Upper lobe of right lung (tissue), 1 donor: ENCODE results near the gene EXOC4. TPM values are rescaled to one million over a fixed set of nuclear protein-coding genes. Genes with fewer than 3 reads are reported as not detected.

Source experiments
- ATAC-seq: fragments of 200-7000 bp; cut with Tn5 transposase; one replicate; pipeline ENCODE4 v1.9.1; 2020; ENCODE audit warnings: mild to moderate bottlenecking, moderate library complexity
- DNase-seq: peaks from one replicate; pipeline ENCODE4 v3.0.0-alpha.2; 2020
- H3K27ac ChIP-seq: fragments of 200-600 bp; one replicate; pipeline ENCODE4 v1.8.0; 2022
- H3K27me3 ChIP-seq: fragments of 200-600 bp; one replicate; pipeline ENCODE4 v1.8.0; 2022; ENCODE audit warnings: mild to moderate bottlenecking
- H3K36me3 ChIP-seq: fragments of 200-600 bp; one replicate; pipeline ENCODE4 v1.8.0; 2022
- H3K4me1 ChIP-seq: fragments of 200-600 bp; one replicate; pipeline ENCODE4 v1.8.0; 2022
- H3K4me3 ChIP-seq: fragments of 200-600 bp; one replicate; pipeline ENCODE4 v1.8.0; 2022; ENCODE audit warnings: mild to moderate bottlenecking
- H3K9me3 ChIP-seq: fragments of 200-600 bp; one replicate; pipeline ENCODE4 v1.8.0; 2022
- CTCF ChIP-seq: fragments of 200-600 bp; IDR thresholded peaks from one replicate; pipeline ENCODE4 v1.8.0; 2022; ENCODE audit warnings: antibody characterized with exemption
- intact Hi-C: fragments of 100-400 bp; cut with DNase I; formaldehyde crosslinking; loops from one replicate; pipeline ENCODE4 v1.11.0; 2022
- total RNA-seq: library from RNA; stranded (reverse); fragmentation: NEBNext Ultra II Directional; extraction: Animal tissue kit (Norgen Biotek cat#: 25700); gene quantifications from one replicate; pipeline ENCODE4 v1.2.1, GENCODE V29; 2021
- donor health status: DM: no; HTN: yes; CAD: no; lungs with severe emphysema.

Gene EXOC4
- total RNA-seq, 1 donor from 2014 or later = 73.5 TPM

GRCh38 chr7:133830081-133830480 is 577.2 kb downstream of the EXOC4 start:
- intact Hi-C loops = no loop called here
- DNase-seq = no peak
- TF ChIP-seq CTCF = no peak
- Histone ChIP-seq H3K27me3 (no peaks in the 10 kb centered on the region), H3K9me3 (no peaks in the 10 kb centered on the region), H3K36me3 (no peaks in the 10 kb centered on the region), H3K27ac (no peak overlapping the region), H3K4me1 (no peaks in the 10 kb centered on the region), H3K4me3 (no peak overlapping the region)
- no peak for ATAC-seq

DNA sequence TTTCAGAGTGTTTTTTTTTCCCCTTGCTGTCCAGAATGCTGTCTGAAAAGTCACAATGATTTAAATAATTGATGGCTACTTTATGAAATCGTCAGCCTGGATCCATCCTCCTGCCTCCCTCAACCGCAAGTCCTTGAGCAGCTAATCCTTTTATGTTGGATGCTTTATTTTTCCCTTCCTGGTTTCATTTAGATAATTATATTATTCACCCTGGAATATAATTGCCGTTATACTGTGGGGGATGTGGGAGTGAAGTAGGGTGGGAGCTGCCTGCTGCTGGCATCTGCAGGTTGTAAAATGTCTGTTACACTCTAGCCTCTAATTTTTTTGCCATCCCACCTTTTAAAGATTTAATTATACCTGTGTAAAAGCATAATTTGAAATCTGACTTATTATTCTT is 583.8 kb downstream of the EXOC4 start:
- Histone ChIP-seq H3K36me3 (no peaks in the 10 kb centered on the region), H3K27me3 (no peaks in the 10 kb centered on the region), H3K4me3 (no peak overlapping the region), H3K4me1 (no peaks in the 10 kb centered on the region), H3K9me3 (no peaks in the 10 kb centered on the region), H3K27ac (no peak overlapping the region)
- intact Hi-C loops = no loop called here
- DNase-seq (no peak), ATAC-seq (no peak)
- TF ChIP-seq CTCF = no peak

DNA sequence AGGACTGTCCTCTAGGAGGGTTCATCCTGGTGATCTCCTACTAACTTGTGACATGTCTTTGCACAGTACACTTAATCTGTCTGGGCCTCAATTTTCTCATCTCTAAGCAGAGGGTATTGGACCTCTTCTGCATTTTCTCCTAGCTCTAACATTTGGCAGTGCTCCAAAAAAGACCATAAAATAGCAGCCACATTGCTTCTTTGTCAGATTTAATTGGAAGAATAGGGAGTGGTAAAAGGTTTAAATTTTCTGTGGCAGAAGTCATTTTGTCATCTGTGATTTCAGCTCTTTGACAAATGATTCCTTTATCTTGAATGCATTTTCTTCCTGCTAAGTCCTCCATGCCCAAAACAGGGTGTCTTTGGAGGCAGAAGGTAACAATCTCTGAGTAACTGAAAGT is 584.3 kb downstream of the EXOC4 start:
- DNase-seq (no peak), ATAC-seq (no peak)
- intact Hi-C loops = no loop called here
- no peaks in the 10 kb centered on the region for H3K9me3 ChIP-seq
- no peaks in the 10 kb centered on the region for H3K36me3 ChIP-seq
- H3K27ac ChIP-seq = no peak overlapping the region
- no peak for TF ChIP-seq CTCF
- no peak overlapping the region for H3K4me3 ChIP-seq
- H3K4me1 ChIP-seq = no peaks in the 10 kb centered on the region
- no peaks in the 10 kb centered on the region for H3K27me3 ChIP-seq

- no peak overlapping the region for H3K4me3 ChIP-seq
- no peak overlapping the region for H3K27ac ChIP-seq
- DNase-seq (no peak), ATAC-seq (no peak)
- H3K4me1 ChIP-seq = no peaks in the 10 kb centered on the region
- H3K9me3 ChIP-seq = no peaks in the 10 kb centered on the region
- TF ChIP-seq CTCF = no peak
- H3K36me3 ChIP-seq = no peaks in the 10 kb centered on the region
- H3K27me3 ChIP-seq = no peaks in the 10 kb centered on the region
- intact Hi-C loops = no loop called here
Measured at GRCh38 chr7:133839121-133839520, 586.2 kb downstream of the EXOC4 start.

DNA sequence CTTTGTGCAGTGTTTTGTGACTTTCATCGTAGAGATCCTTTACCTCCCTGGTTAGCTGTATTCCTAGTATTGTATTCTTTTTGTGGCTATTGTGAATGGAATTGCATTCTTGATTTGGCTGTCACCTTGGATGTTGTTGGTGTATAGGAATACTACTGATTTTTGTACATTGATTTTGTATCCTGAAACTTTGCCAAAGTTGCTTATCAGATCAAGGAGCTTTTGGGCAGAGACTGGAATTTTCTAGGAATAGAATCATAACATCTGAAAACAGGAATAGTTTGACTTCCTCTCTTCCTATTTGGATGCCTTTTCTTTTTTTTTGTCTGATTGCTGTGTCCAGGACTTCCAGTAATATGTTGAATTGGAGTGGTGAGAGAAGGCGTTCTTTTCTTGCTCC is 590.5 kb downstream of the EXOC4 start:
- H3K4me3 ChIP-seq = no peak overlapping the region
- no peak for TF ChIP-seq CTCF
- intact Hi-C loops = no loop called here
- no peaks in the 10 kb centered on the region for H3K4me1 ChIP-seq
- no peak overlapping the region for H3K27ac ChIP-seq
- DNase-seq = no peak
- ATAC-seq = no peak
- H3K27me3 ChIP-seq = no peaks in the 10 kb centered on the region
- H3K9me3 ChIP-seq = no peaks in the 10 kb centered on the region
- no peaks in the 10 kb centered on the region for H3K36me3 ChIP-seq

DNA sequence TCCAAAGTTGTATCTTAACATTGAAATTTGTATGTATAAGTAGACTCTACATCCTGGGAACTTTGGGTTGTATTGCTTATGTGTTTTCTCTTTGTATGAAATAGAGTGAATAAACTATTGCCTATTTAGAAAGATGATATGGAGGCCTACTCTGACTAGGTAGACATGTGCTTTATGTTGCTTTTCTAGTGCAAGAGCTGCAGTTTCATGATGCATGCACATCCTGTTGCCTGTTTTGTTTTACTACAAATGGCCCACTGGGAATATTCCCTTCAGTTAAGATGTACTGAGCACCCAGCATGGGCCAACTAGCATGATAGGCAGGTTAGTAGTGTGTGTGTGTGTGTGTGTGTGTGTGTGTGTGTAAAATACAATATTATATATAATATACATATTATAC is 592.1 kb downstream of the EXOC4 start:
- Histone ChIP-seq H3K27ac (no peak overlapping the region), H3K4me3 (no peak overlapping the region), H3K4me1 (no peaks in the 10 kb centered on the region), H3K36me3 (no peaks in the 10 kb centered on the region), H3K9me3 (no peaks in the 10 kb centered on the region), H3K27me3 (no peaks in the 10 kb centered on the region)
- DNase-seq (no peak), ATAC-seq (no peak)
- TF ChIP-seq CTCF = no peak
- intact Hi-C loops = no loop called here
